K562 (cell line): Measurements from ENCODE around the gene CTDSPL. TPM values are rescaled to one million over a fixed set of nuclear protein-coding genes. Genes with fewer than 3 reads are reported as not detected.

Experiments
- EGR1 ChIP-seq: fragments of 450-650 bp; conservative IDR thresholded peaks from 2 replicates; pipeline ENCODE4 v1.6.1; 2017; ENCODE audit warnings: mild to moderate bottlenecking
- EP300 ChIP-seq: IDR thresholded peaks from 2 replicates; pipeline ENCODE4 v1.6.1; 2012; ENCODE audit warnings: low read length, improper control_type of control experiment
- GTF2F1 ChIP-seq: IDR thresholded peaks from 2 replicates; pipeline ENCODE4 v1.6.1; 2011; ENCODE audit warnings: low read depth, low read length, improper control_type of control experiment
- NBN ChIP-seq: fragments of 450-650 bp; IDR thresholded peaks from 2 replicates; pipeline ENCODE4 v1.6.1; 2016; ENCODE audit warnings: low read depth, mild to moderate bottlenecking
- PCBP2 ChIP-seq: fragments of 200-400 bp; formaldehyde crosslinking; IDR thresholded peaks from 2 replicates; pipeline ENCODE4 v1.6.1; 2018; ENCODE audit warnings: low read length, low read depth, mild to moderate bottlenecking, moderate library complexity; ENCODE audit not compliant: poor library complexity, severe bottlenecking
- PHB2 ChIP-seq: fragments of 450-650 bp; IDR thresholded peaks from 2 replicates; pipeline ENCODE4 v1.6.1; 2017; ENCODE audit warnings: low read depth
- PTBP1 ChIP-seq: fragments of 200-400 bp; formaldehyde crosslinking; IDR thresholded peaks from 2 replicates; pipeline ENCODE4 v1.6.1; 2017; ENCODE audit warnings: low read depth, low read length
- ZBTB7A ChIP-seq: IDR thresholded peaks from 2 replicates; pipeline ENCODE4 v1.6.1; 2011; ENCODE audit warnings: low read depth, mild to moderate bottlenecking, low read length, moderate library complexity, borderline replicate concordance; ENCODE audit not compliant: control insufficient read depth
- ZC3H4 ChIP-seq: sonication (generic); formaldehyde crosslinking; IDR thresholded peaks from 2 replicates; pipeline ENCODE4 v1.9.0; 2021; ENCODE audit warnings: missing genetic modification reagents, borderline replicate concordance
- ZNF699 ChIP-seq: fragments of 250-450 bp; sonication (Bioruptor Pico); IDR thresholded peaks from 2 replicates; pipeline ENCODE4 v1.8.0; 2021; ENCODE audit warnings: mild to moderate bottlenecking, moderate library complexity; ENCODE audit not compliant: insufficient replicate concordance
- polyA plus RNA-seq, 8 experiments: library from polyadenylated mRNA; depleted of rRNA in 4 of 8; stranded (reverse) in 5 of 8; unstranded in 3 of 8; fragments of >200 nt; fragmentation: Nextera tagmentation in 2 of 8; fragmentation: Illumina TruSeq in 1 of 8; extraction: Ambion mirVana in 2 of 8; extraction: Trizol in 1 of 8; gene quantifications; 2 replicates each; pipeline versions ENCODE4 v1.2.1 to v1.2.3, GENCODE V29; 2011 to 2014; ENCODE audit warnings: inconsistent platforms in 1 of 8, missing spikeins in 1 of 8
- total RNA-seq, 7 experiments: library from RNA; depleted of rRNA in 6 of 7; stranded (reverse); fragments of >200 nt in 6 of 7; fragmentation: Illumina TruSeq in 2 of 7; extraction: Trizol in 2 of 7; gene quantifications; 2 replicates each; pipeline versions ENCODE4 v1.2.1 to v1.2.3, GENCODE V29; 2011 to 2021; ENCODE audit warnings: low replicate concordance in 1 of 7
- TF ChIP-seq, protein P1 (sequence below): fragments of 200-400 bp; formaldehyde crosslinking; IDR thresholded peaks from 2 replicates; pipeline ENCODE4 v1.6.1; 2017; ENCODE audit warnings: mild to moderate bottlenecking, low read depth, low read length, moderate library complexity
- TF ChIP-seq, protein P2 (sequence below): fragments of 450-650 bp; formaldehyde crosslinking; IDR thresholded peaks from 2 replicates; pipeline ENCODE4 v1.4.0; 2020; ENCODE audit warnings: mild to moderate bottlenecking, moderate library complexity
- TF ChIP-seq, protein P3 (sequence below): fragments of 450-650 bp; IDR thresholded peaks from 2 replicates; pipeline ENCODE4 v1.6.1; 2018; ENCODE audit not compliant: partially characterized antibody
- TF ChIP-seq, protein P4 (sequence below): fragments of 250-450 bp; sonication (Bioruptor Pico); IDR thresholded peaks from 2 replicates; pipeline ENCODE4 v1.8.0; 2022; ENCODE audit warnings: moderate library complexity, mild to moderate bottlenecking, inconsistent platforms
- TF ChIP-seq, protein P5 (sequence below): sonication (generic); formaldehyde crosslinking; IDR thresholded peaks from 2 replicates; pipeline ENCODE4 v1.9.0; 2022; ENCODE audit warnings: mild to moderate bottlenecking, missing genetic modification reagents
- TF ChIP-seq, protein P6 (sequence below): IDR thresholded peaks from 2 replicates; pipeline ENCODE4 v1.6.1; 2016; ENCODE audit warnings: missing genetic modification characterization, missing compliant biosample characterization

CTDSPL gene
- total and polyA plus RNA-seq, 9 of the 15 experiments (the other 6 are each of a cell fraction or from before 2014, with no cell fraction given) = 5.1 to 19.3 (median 11.3) TPM

DNA sequence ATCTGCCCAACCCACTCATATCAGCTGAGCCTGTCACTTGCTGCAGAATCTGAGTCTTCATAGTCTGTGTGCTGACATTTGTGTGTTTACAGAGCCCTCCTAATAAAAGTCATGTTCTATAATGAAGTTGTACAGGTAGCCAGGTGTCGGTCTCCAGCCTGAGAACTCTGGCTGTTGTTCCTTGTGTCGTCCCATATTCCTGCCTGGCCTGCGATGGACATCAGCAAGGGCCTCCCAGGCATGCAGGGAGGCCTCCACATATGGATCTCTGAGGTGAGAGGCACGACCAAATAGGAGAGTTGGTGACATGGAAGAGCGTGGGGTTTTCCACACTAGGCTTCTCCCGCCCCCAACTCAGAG, 131.8 kb downstream of the CTDSPL start (continued):
- TF ChIP-seq, protein P1, sequence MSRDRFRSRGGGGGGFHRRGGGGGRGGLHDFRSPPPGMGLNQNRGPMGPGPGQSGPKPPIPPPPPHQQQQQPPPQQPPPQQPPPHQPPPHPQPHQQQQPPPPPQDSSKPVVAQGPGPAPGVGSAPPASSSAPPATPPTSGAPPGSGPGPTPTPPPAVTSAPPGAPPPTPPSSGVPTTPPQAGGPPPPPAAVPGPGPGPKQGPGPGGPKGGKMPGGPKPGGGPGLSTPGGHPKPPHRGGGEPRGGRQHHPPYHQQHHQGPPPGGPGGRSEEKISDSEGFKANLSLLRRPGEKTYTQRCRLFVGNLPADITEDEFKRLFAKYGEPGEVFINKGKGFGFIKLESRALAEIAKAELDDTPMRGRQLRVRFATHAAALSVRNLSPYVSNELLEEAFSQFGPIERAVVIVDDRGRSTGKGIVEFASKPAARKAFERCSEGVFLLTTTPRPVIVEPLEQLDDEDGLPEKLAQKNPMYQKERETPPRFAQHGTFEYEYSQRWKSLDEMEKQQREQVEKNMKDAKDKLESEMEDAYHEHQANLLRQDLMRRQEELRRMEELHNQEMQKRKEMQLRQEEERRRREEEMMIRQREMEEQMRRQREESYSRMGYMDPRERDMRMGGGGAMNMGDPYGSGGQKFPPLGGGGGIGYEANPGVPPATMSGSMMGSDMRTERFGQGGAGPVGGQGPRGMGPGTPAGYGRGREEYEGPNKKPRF = no peak
- TF ChIP-seq, protein P2, sequence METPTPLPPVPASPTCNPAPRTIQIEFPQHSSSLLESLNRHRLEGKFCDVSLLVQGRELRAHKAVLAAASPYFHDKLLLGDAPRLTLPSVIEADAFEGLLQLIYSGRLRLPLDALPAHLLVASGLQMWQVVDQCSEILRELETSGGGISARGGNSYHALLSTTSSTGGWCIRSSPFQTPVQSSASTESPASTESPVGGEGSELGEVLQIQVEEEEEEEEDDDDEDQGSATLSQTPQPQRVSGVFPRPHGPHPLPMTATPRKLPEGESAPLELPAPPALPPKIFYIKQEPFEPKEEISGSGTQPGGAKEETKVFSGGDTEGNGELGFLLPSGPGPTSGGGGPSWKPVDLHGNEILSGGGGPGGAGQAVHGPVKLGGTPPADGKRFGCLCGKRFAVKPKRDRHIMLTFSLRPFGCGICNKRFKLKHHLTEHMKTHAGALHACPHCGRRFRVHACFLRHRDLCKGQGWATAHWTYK = 0 out of 2 replicates have a peak, but pooled peaks have one; percentile 17
- TF ChIP-seq EGR1 (no peak), ZNF699 (no peak), GTF2F1 (no peak), PTBP1 (no peak), EP300 (peak; percentile 5; the same call in 1 of the 2 replicates), ZBTB7A (no peak), PHB2 (no peak), NBN (no peak), ZC3H4 (CRISPR knock-in tag) (no peak), PCBP2 (no peak)
- TF ChIP-seq, protein P3, sequence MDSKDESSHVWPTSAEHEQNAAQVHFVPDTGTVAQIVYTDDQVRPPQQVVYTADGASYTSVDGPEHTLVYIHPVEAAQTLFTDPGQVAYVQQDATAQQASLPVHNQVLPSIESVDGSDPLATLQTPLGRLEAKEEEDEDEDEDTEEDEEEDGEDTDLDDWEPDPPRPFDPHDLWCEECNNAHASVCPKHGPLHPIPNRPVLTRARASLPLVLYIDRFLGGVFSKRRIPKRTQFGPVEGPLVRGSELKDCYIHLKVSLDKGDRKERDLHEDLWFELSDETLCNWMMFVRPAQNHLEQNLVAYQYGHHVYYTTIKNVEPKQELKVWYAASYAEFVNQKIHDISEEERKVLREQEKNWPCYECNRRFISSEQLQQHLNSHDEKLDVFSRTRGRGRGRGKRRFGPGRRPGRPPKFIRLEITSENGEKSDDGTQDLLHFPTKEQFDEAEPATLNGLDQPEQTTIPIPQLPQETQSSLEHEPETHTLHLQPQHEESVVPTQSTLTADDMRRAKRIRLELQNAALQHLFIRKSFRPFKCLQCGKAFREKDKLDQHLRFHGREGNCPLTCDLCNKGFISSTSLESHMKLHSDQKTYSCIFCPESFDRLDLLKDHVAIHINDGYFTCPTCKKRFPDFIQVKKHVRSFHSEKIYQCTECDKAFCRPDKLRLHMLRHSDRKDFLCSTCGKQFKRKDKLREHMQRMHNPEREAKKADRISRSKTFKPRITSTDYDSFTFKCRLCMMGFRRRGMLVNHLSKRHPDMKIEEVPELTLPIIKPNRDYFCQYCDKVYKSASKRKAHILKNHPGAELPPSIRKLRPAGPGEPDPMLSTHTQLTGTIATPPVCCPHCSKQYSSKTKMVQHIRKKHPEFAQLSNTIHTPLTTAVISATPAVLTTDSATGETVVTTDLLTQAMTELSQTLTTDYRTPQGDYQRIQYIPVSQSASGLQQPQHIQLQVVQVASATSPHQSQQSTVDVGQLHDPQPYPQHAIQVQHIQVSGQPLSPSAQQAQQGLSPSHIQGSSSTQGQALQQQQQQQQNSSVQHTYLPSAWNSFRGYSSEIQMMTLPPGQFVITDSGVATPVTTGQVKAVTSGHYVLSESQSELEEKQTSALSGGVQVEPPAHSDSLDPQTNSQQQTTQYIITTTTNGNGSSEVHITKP = no peak
- TF ChIP-seq, protein P4, sequence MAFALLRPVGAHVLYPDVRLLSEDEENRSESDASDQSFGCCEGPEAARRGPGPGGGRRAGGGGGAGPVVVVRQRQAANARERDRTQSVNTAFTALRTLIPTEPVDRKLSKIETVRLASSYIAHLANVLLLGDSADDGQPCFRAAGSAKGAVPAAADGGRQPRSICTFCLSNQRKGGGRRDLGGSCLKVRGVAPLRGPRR = no peak
- TF ChIP-seq, protein P5, sequence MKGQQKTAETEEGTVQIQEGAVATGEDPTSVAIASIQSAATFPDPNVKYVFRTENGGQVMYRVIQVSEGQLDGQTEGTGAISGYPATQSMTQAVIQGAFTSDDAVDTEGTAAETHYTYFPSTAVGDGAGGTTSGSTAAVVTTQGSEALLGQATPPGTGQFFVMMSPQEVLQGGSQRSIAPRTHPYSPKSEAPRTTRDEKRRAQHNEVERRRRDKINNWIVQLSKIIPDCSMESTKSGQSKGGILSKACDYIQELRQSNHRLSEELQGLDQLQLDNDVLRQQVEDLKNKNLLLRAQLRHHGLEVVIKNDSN (CRISPR knock-in tag) = no peak
- TF ChIP-seq, protein P6, sequence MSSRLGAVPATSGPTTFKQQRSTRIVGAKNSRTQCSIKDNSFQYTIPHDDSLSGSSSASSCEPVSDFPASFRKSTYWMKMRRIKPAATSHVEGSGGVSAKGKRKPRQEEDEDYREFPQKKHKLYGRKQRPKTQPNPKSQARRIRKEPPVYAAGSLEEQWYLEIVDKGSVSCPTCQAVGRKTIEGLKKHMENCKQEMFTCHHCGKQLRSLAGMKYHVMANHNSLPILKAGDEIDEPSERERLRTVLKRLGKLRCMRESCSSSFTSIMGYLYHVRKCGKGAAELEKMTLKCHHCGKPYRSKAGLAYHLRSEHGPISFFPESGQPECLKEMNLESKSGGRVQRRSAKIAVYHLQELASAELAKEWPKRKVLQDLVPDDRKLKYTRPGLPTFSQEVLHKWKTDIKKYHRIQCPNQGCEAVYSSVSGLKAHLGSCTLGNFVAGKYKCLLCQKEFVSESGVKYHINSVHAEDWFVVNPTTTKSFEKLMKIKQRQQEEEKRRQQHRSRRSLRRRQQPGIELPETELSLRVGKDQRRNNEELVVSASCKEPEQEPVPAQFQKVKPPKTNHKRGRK (tag) = no peak
- TF ChIP-seq, all 486 proteins: peak for 9
